ENCODE measurements around the gene ORC5. TPM values are rescaled to one million over a fixed set of nuclear protein-coding genes. Genes with fewer than 3 reads are reported as not detected.

Gene ORC5
- total and polyA plus RNA-seq, 8 donors: 14.4 to 29.4 (median 25.1) TPM

- no peak for DNase-seq
- TF ChIP-seq, protein P1, sequence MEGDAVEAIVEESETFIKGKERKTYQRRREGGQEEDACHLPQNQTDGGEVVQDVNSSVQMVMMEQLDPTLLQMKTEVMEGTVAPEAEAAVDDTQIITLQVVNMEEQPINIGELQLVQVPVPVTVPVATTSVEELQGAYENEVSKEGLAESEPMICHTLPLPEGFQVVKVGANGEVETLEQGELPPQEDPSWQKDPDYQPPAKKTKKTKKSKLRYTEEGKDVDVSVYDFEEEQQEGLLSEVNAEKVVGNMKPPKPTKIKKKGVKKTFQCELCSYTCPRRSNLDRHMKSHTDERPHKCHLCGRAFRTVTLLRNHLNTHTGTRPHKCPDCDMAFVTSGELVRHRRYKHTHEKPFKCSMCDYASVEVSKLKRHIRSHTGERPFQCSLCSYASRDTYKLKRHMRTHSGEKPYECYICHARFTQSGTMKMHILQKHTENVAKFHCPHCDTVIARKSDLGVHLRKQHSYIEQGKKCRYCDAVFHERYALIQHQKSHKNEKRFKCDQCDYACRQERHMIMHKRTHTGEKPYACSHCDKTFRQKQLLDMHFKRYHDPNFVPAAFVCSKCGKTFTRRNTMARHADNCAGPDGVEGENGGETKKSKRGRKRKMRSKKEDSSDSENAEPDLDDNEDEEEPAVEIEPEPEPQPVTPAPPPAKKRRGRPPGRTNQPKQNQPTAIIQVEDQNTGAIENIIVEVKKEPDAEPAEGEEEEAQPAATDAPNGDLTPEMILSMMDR (IDR thresholded peaks at IDR 0.05): no peak
- H3K4me1 ChIP-seq: no peaks in the 10 kb centered on the region
- ATAC-seq: no peak
- intact Hi-C loops (cut with DNase I): no loop called here
- no peaks in the 10 kb centered on the region for H3K36me3 ChIP-seq
- H3K4me3 ChIP-seq: no peak overlapping the region
- no peak overlapping the region for H3K27ac ChIP-seq
- H3K27me3 ChIP-seq: peaks cover 0 to 5% of the 10 kb centered on the region in 2 donors
- H3K9me3 ChIP-seq: no peaks in the 10 kb centered on the region
Measured at GRCh38 chr7:104091242-104091641, 116.6 kb downstream of the ORC5 start.

GRCh38 chr7:104089612-104090011 is 118.2 kb downstream of the ORC5 start:
- Histone ChIP-seq H3K36me3 (no peaks in the 10 kb centered on the region), H3K9me3 (no peaks in the 10 kb centered on the region), H3K4me1 (no peaks in the 10 kb centered on the region), H3K4me3 (no peak overlapping the region), H3K27me3 (peaks cover 0 to 5% of the 10 kb centered on the region in 2 donors), H3K27ac (no peak overlapping the region)
- no peak for DNase-seq
- intact Hi-C loops (cut with DNase I): no loop called here
- no peak for ATAC-seq
- TF ChIP-seq, protein P1 (IDR thresholded peaks at IDR 0.05): no peak

- intact Hi-C loops (cut with DNase I): no loop called here
- H3K9me3 ChIP-seq: peaks cover 0 to 2% of the 10 kb centered on the region in 2 donors
- TF ChIP-seq, protein P1 (IDR thresholded peaks at IDR 0.05): no peak
- H3K4me1 ChIP-seq: no peaks in the 10 kb centered on the region
- no peak overlapping the region for H3K4me3 ChIP-seq
- H3K36me3 ChIP-seq: no peaks in the 10 kb centered on the region
- no peak overlapping the region for H3K27ac ChIP-seq
- peaks cover 0 to 5% of the 10 kb centered on the region in 2 donors for H3K27me3 ChIP-seq
- DNase-seq (no peak), ATAC-seq (no peak)
Measured at GRCh38 chr7:104089061-104089460, 118.8 kb downstream of the ORC5 start.

Other genes with a start within 250 kb of the ORC5 start
- gene RELN, start 218.4 kb downstream of the ORC5 start, total RNA-seq: 1 to 10 TPM; 3.6 to 5.4 TPM
- gene RELN, start 218.4 kb downstream of the ORC5 start, polyA plus RNA-seq (ENCODE audit: insufficient read length in 6 of 6): 10 to 100 TPM; 11.4 to 20.1 (median 16.9) TPM
- gene LHFPL3, start 120.6 kb upstream of the ORC5 start, total RNA-seq: not detected
- 1 to 10 TPM; 1.0 to 3.7 (median 2.5) TPM for gene LHFPL3, start 120.6 kb upstream of the ORC5 start, polyA plus RNA-seq (ENCODE audit: insufficient read length in 6 of 6)

All from left lung (tissue), 10 donors.